SU-DHL-6 (cell line): ENCODE measurements around the gene INAVA.

ENCODE experiments used
- H2AFZ ChIP-seq: fragments of 200-600 bp; sonication (generic); 2 replicates; pipeline ENCODE4 v1.6.1; 2014; ENCODE audit warnings: low read depth, mild to moderate bottlenecking, moderate library complexity, mixed read lengths, antibody characterized with exemption, low read length; ENCODE audit not compliant: severe bottlenecking
- H3F3A ChIP-seq: fragments of 200-600 bp; shearing (Covaris generic); 2 replicates; pipeline ENCODE4 v1.6.0; 2016; ENCODE audit warnings: antibody characterized with exemption, mild to moderate bottlenecking; ENCODE audit not compliant: insufficient read depth
- H3K27ac ChIP-seq: fragments of 200-600 bp; sonication (generic); 2 replicates; pipeline ENCODE4 v1.5.1; 2016; ENCODE audit warnings: low read depth, mild to moderate bottlenecking, low read length, moderate library complexity, mixed read lengths
- H3K27me3 ChIP-seq: fragments of 200-600 bp; sonication (generic), shearing (Covaris generic); 2 replicates; pipeline ENCODE4 v1.6.0; 2014; ENCODE audit warnings: mild to moderate bottlenecking, low read length
- H3K36me3 ChIP-seq: fragments of 200-600 bp; sonication (generic); 2 replicates; pipeline ENCODE4 v1.6.1; 2014; ENCODE audit warnings: mild to moderate bottlenecking, low read length, mixed read lengths
- H3K4me2 ChIP-seq: fragments of 300-600, 200-600 bp; shearing (Covaris generic), sonication (generic); 2 replicates; pipeline ENCODE4 v1.6.0; 2014; ENCODE audit warnings: low read length, low read depth, mild to moderate bottlenecking; ENCODE audit not compliant: poor library complexity, severe bottlenecking
- H3K4me3 ChIP-seq: fragments of 200-600 bp; sonication (generic); 2 replicates; pipeline ENCODE4 v1.5.1; 2014; ENCODE audit warnings: antibody characterized with exemption, low read length, mild to moderate bottlenecking, mixed read lengths; ENCODE audit not compliant: insufficient read depth, poor library complexity, severe bottlenecking
- H3K79me2 ChIP-seq: fragments of 200-600 bp; sonication (generic); 2 replicates; pipeline ENCODE4 v1.6.1; 2014; ENCODE audit warnings: mild to moderate bottlenecking, low read length, moderate library complexity; ENCODE audit not compliant: insufficient read depth
- H3K9ac ChIP-seq: fragments of 200-600 bp; sonication (generic); 2 replicates; pipeline ENCODE4 v1.7.0; 2014; ENCODE audit warnings: mild to moderate bottlenecking, low read length
- H3K9me2 ChIP-seq: fragments of 200-600 bp; sonication (generic); replicated peaks from 2 replicates; pipeline ENCODE4 v1.6.1; 2014; ENCODE audit warnings: low read length; ENCODE audit not compliant: insufficient read depth
- H3K9me3 ChIP-seq: fragments of 200-600 bp; sonication (generic); 2 replicates; pipeline ENCODE4 v1.6.1; 2014; ENCODE audit warnings: low read length, mixed read lengths; ENCODE audit not compliant: insufficient read depth
- H4K20me1 ChIP-seq: fragments of 200-600 bp; sonication (generic); 2 replicates; pipeline ENCODE4 v1.6.1; 2014; ENCODE audit warnings: low read depth, mild to moderate bottlenecking, antibody characterized with exemption, low read length, moderate library complexity, mixed read lengths
- EZH2phosphoT487 ChIP-seq: fragments of 200-600 bp; sonication (generic), shearing (Covaris generic); conservative IDR thresholded peaks from 2 replicates; pipeline ENCODE4 v1.6.1; 2018; ENCODE audit warnings: mild to moderate bottlenecking, antibody characterized with exemption, low read length, moderate library complexity, mixed read lengths
- TF ChIP-seq, protein P1 (sequence below): fragments of 200-600 bp; sonication (generic); IDR thresholded peaks from one replicate; pipeline ENCODE4 v1.5.1; 2017; ENCODE audit warnings: antibody characterized with exemption, mild to moderate bottlenecking, low read length, moderate library complexity; ENCODE audit not compliant: insufficient read depth, poor library complexity, severe bottlenecking

Gene INAVA

DNA sequence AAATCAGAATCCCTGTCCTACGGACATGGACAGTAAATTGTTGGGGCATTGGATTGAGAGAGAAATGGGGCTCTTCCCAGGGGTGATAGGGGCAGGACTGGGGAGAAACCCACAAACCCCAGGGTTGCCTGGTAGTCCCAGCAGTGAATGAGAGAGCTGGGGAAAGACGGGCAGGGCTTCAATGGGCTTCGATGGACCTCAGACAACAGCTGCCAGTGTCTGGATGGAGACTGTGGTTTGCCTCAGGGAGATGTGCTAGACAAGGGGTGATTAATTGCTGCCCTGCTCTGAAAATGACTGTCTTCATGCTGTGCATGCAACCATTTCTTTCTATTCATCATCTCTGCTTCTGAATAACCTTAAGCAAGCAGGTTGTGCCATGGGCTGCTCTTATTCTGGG lies 14.5 kb upstream of the INAVA start:
- Histone ChIP-seq H4K20me1 (no peaks in the 10 kb centered on the region), H3K4me3 (no peak overlapping the region), H3K27ac (no peak overlapping the region), H2AFZ (no peak overlapping the region), H3K9me3 (no peaks in the 10 kb centered on the region), H3K9me2 (no peaks in the 10 kb centered on the region), H3K27me3 (no peaks in the 10 kb centered on the region), H3K4me2 (no peak overlapping the region), H3K79me2 (no peaks in the 10 kb centered on the region), H3K36me3 (no peaks in the 10 kb centered on the region), H3F3A (no peaks in the 10 kb centered on the region), H3K9ac (no peak overlapping the region)
- TF ChIP-seq EZH2phosphoT487 = no peak

DNA sequence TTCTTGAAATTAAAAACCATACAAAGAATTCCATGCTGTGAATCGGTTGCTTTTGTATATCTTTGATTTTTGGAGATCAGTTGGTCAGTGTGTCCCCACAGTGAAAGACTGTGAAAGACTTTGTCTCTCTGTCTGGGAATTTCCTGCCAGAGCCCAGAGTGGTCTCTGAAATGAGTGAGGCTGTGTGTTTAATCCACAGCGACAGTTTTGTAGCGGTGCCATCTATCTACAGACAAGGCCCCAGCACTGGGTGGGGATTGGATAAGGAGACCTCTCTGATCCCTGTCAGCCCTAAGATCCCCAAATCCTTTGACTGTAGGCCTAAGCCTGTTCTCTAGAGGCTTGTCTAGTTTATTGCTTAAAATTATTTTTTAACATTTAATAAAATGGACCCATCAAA lies 11.6 kb upstream of the INAVA start:
- Histone ChIP-seq H3F3A (no peaks in the 10 kb centered on the region), H3K27me3 (no peaks in the 10 kb centered on the region)
- TF ChIP-seq EZH2phosphoT487 = no peak
- TF ChIP-seq, protein P1, sequence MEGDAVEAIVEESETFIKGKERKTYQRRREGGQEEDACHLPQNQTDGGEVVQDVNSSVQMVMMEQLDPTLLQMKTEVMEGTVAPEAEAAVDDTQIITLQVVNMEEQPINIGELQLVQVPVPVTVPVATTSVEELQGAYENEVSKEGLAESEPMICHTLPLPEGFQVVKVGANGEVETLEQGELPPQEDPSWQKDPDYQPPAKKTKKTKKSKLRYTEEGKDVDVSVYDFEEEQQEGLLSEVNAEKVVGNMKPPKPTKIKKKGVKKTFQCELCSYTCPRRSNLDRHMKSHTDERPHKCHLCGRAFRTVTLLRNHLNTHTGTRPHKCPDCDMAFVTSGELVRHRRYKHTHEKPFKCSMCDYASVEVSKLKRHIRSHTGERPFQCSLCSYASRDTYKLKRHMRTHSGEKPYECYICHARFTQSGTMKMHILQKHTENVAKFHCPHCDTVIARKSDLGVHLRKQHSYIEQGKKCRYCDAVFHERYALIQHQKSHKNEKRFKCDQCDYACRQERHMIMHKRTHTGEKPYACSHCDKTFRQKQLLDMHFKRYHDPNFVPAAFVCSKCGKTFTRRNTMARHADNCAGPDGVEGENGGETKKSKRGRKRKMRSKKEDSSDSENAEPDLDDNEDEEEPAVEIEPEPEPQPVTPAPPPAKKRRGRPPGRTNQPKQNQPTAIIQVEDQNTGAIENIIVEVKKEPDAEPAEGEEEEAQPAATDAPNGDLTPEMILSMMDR = no peak

DNA sequence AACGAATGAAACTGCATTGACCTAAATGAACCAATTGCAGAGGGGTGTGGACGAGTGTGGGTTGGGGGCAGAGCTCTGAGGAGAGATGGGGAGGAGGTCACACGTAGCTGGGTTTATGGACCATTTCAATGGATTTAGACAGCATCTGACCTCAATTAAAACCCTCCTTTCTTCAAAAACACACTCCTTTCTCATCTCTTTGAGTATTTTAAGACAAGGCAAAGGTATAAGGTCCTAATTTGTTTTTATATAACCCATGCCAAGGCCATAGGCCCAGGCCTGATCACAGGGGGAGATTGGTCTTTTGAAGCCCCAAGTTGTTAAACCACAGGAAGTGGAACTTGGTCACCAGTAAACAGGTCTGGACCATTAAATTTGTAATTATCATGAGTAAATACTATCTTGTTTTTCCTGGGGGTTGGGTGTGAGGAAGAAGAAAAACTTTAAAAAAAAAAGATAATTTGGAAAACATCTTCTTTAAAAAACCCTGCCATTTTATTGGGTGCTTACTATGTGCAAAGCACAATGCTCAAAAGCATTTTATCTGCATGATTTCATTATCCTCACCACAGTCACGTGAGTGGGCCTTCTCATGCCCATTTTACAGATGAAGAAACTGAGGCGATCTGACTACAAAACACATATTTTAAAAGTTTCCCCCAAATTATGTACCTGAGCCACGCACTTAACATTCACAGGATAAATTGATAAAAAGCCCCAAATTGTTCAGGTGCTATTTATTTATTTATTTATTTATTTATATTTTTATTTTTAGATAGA lies 8.9 kb upstream of the INAVA start:
- Histone ChIP-seq H3K27ac (no peak overlapping the region), H3K79me2 (no peaks in the 10 kb centered on the region), H2AFZ (no peak overlapping the region), H3K9me2 (no peaks in the 10 kb centered on the region), H4K20me1 (no peaks in the 10 kb centered on the region), H3K4me2 (no peak overlapping the region), H3K9me3 (no peaks in the 10 kb centered on the region), H3K36me3 (no peaks in the 10 kb centered on the region), H3K9ac (no peak overlapping the region), H3F3A (no peaks in the 10 kb centered on the region), H3K27me3 (no peaks in the 10 kb centered on the region), H3K4me3 (no peak overlapping the region)
- TF ChIP-seq, protein P1 = no peak
- no peak for TF ChIP-seq EZH2phosphoT487

More for the DNA sequence above, 11.6 kb upstream of the INAVA start:
- Histone ChIP-seq H3K27ac (no peak overlapping the region), H3K9me3 (no peaks in the 10 kb centered on the region), H3K9ac (no peak overlapping the region), H3K4me3 (no peak overlapping the region), H2AFZ (no peak overlapping the region), H4K20me1 (no peaks in the 10 kb centered on the region), H3K36me3 (no peaks in the 10 kb centered on the region), H3K9me2 (no peaks in the 10 kb centered on the region), H3K79me2 (no peaks in the 10 kb centered on the region), H3K4me2 (no peak overlapping the region)

DNA sequence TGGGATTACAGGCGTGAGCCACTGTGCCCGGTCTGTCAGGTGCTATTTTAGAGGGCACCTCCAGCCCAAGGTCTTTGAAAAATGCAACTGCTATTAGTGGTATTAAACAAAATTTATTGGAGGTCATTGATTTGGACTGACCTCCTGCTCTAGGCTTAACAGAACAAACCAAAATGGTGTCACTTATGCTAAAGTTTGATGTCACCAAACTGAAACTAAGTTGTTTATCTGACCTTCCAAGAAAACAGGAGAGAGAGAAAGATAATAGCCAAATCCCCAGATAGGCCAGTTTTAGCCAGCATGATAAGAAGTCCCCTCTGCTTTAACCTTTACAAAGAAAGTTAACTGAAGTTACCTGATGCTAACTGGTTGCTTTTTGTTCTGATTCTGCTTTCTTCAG lies 8.1 kb upstream of the INAVA start:
- H3K27me3 ChIP-seq = no peaks in the 10 kb centered on the region
- H3K27ac ChIP-seq = no peak overlapping the region
- no peaks in the 10 kb centered on the region for H3F3A ChIP-seq
- H3K36me3 ChIP-seq = no peaks in the 10 kb centered on the region
- no peaks in the 10 kb centered on the region for H4K20me1 ChIP-seq
- TF ChIP-seq EZH2phosphoT487 = no peak
- TF ChIP-seq, protein P1 = no peak
- H3K9ac ChIP-seq = no peak overlapping the region
- no peaks in the 10 kb centered on the region for H3K79me2 ChIP-seq
- H3K9me2 ChIP-seq = no peaks in the 10 kb centered on the region
- no peak overlapping the region for H3K4me2 ChIP-seq
- no peak overlapping the region for H2AFZ ChIP-seq
- H3K9me3 ChIP-seq = no peaks in the 10 kb centered on the region
- H3K4me3 ChIP-seq = no peak overlapping the region
